ENCODE measurements around the gene PDCD1LG2. TPM values are rescaled to one million over a fixed set of nuclear protein-coding genes. Genes with fewer than 3 reads are reported as not detected.

Gene PDCD1LG2
- polyA plus RNA-seq, 1 of the 3 experiments (the other 2 are of a cell fraction): 11.1 TPM

GRCh38 chr9:5566054-5566618, 55.8 kb downstream of the PDCD1LG2 start:
- ChIA-PET POLR2A (no interaction called here), CTCF (interaction anchor here (1.3 kb wide), 1 partner anchor 14 kb away, joined by 3 read pairs; no protein-coding TSS in a partner anchor)
- Histone ChIP-seq H3K9me2 (no peaks in the 10 kb centered on the region), H3K27ac (ENCODE audit: low read depth in 2 of 2, low read length in 1 of 2) (no peak overlapping the region), H2AFZ (ENCODE audit: low read depth) (no peak overlapping the region), H3K4me1 (ENCODE audit: control insufficient read depth in 1 of 2, insufficient read depth in 2 of 2, low read depth in 1 of 2, low read length in 1 of 2) (0 out of 4 replicates have a peak, but pooled peaks cover 0 to 8% of the 10 kb centered on the region in 2 experiments), H3K27me3 (ENCODE audit: insufficient read depth) (no peaks in the 10 kb centered on the region), H3K36me3 (replicated peaks in 1 of 2; ENCODE audit: control insufficient read depth in 1 of 2, insufficient read depth in 2 of 2, low read length in 1 of 2) (peaks cover 2 to 17% of the 10 kb centered on the region in 2 experiments), H3F3A (replicated peaks; ENCODE audit: insufficient read depth) (peaks cover 7% of the 10 kb centered on the region), H3K9me3 (no peaks in the 10 kb centered on the region), H3K9ac (no peak overlapping the region), H3K4me2 (no peak overlapping the region), H3K79me2 (ENCODE audit: insufficient read depth) (no peaks in the 10 kb centered on the region), H3K4me3 (ENCODE audit: low read depth in 2 of 2, low read length in 1 of 2) (no peak overlapping the region), H4K20me1 (ENCODE audit: insufficient read depth) (no peaks in the 10 kb centered on the region)
- TF ChIP-seq ZBTB33 (IDR thresholded peaks at IDR 0.05; ENCODE audit: borderline replicate concordance, low read depth) (no peak), TAF1 (IDR thresholded peaks at IDR 0.05; ENCODE audit: borderline replicate concordance, low read depth, low read length) (no peak), USF2 (IDR thresholded peaks at IDR 0.05; ENCODE audit: borderline replicate concordance, low read depth, low read length) (no peak), NRF1 (IDR thresholded peaks at IDR 0.05; ENCODE audit: low read depth, low read length) (no peak), GABPA (IDR thresholded peaks at IDR 0.05; ENCODE audit: low read depth) (no peak), JUND (IDR thresholded peaks at IDR 0.05) (no peak), IRF3 (IDR thresholded peaks at IDR 0.05; ENCODE audit: low read depth, low read length) (no peak), CTCF (IDR thresholded peaks at IDR 0.05) (no peak)
- no peak for DNase-seq
- 95% methylated on average over 6 of the region's 6 CpGs for WGBS (ENCODE audit: low lambda C conversion rate)

- CTCF ChIA-PET: interaction anchor here (0.9 to 1.2 kb wide), 3 partner anchors 19 to 383 kb away, joined by 3 to 5 read pairs (median 3); no protein-coding TSS in a partner anchor
- H3K27me3 ChIP-seq (ENCODE audit: insufficient read depth): no peaks in the 10 kb centered on the region
- H3K27ac ChIP-seq (ENCODE audit: low read depth in 2 of 2, low read length in 1 of 2): no peak overlapping the region
- H3K9me3 ChIP-seq: no peaks in the 10 kb centered on the region
- POLR2A ChIA-PET: no interaction called here
- H3K4me2 ChIP-seq: no peak overlapping the region
- no peaks in the 10 kb centered on the region for H3K9me2 ChIP-seq
- H3K36me3 ChIP-seq (replicated peaks in 1 of 2; ENCODE audit: control insufficient read depth in 1 of 2, insufficient read depth in 2 of 2, low read length in 1 of 2): peaks cover 1 to 25% of the 10 kb centered on the region in 2 experiments
- H3K4me3 ChIP-seq (ENCODE audit: low read depth in 2 of 2, low read length in 1 of 2): no peak overlapping the region
- no peaks in the 10 kb centered on the region for H3K79me2 ChIP-seq (ENCODE audit: insufficient read depth)
- H3K4me1 ChIP-seq (ENCODE audit: control insufficient read depth in 1 of 2, insufficient read depth in 2 of 2, low read depth in 1 of 2, low read length in 1 of 2): 0 out of 4 replicates have a peak, but pooled peaks cover 0 to 8% of the 10 kb centered on the region in 2 experiments
- DNase-seq: no peak
- no peaks in the 10 kb centered on the region for H4K20me1 ChIP-seq (ENCODE audit: insufficient read depth)
- no peak overlapping the region for H3K9ac ChIP-seq
- no peak overlapping the region for H2AFZ ChIP-seq (ENCODE audit: low read depth)
- WGBS (ENCODE audit: low lambda C conversion rate): 95% methylated on average over 2 of the region's 2 CpGs
- H3F3A ChIP-seq (replicated peaks; ENCODE audit: insufficient read depth): peaks cover 7% of the 10 kb centered on the region
- TF ChIP-seq GATA2 (CRISPR knock-in tag; IDR thresholded peaks at IDR 0.05) (no peak), RFX5 (IDR thresholded peaks at IDR 0.05; ENCODE audit: low read length) (no peak), FOXM1 (IDR thresholded peaks at IDR 0.05; ENCODE audit: low read depth) (no peak), MXI1 (IDR thresholded peaks at IDR 0.05; ENCODE audit: low read depth, low read length) (no peak), PBX3 (IDR thresholded peaks at IDR 0.05) (no peak), USF1 (IDR thresholded peaks at IDR 0.05; ENCODE audit: borderline replicate concordance, low read depth) (no peak), ZBTB33 (IDR thresholded peaks at IDR 0.05; ENCODE audit: borderline replicate concordance, low read depth) (no peak), TAF1 (IDR thresholded peaks at IDR 0.05; ENCODE audit: borderline replicate concordance, low read depth, low read length) (no peak), NFIC (IDR thresholded peaks at IDR 0.05; ENCODE audit: borderline replicate concordance) (no peak), FOSL2 (IDR thresholded peaks at IDR 0.05; ENCODE audit: borderline replicate concordance, low read depth) (no peak)
Observed at GRCh38 chr9:5568868-5569267, 58.5 kb downstream of the PDCD1LG2 start.

All from SK-N-SH (cell line).